VCaP (cell line): Measurements from ENCODE around the gene ZBTB9.

ENCODE experiments used
- H3K27ac ChIP-seq: fragments of 450-650 bp; 2 replicates; pipeline ENCODE4 v1.5.1; 2017
- TF ChIP-seq, protein P1 (sequence below): fragments of 450-650 bp; conservative IDR thresholded peaks from 2 replicates; pipeline ENCODE4 v1.5.1; 2017; ENCODE audit warnings: mild to moderate bottlenecking, moderate library complexity

ZBTB9 gene

DNA sequence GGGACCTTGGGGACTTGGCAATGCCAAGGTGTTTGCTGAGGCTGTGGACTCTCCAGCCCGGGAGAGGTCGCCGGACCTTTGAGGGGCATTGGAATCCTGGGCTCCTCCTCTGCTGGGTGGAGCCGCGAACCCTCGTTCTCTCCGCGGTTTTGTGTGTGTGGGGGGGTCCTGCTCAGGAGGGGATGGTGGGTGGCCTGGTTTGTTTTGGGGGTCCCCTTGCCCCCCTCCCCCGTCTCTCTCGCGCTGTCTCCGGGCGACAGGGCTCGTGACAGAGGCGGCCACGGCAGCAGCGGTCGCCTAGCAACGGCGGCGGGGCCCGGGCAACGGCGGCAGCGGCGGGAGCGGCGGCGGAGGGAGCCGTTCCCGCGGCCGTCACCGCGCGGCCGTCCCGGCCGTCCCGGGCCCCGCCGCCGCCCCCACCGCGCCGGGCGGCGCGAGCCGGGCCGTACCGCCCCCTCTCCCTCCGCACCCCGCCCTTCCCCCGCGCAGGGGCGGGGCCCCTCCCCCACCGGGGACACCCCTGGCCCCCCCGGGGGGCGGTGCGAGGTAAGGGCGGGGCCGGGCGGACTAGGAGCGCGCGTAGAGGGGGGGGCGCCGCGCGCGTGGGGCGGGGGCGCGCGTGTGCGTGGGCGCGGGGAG is 26.7 kb upstream of the ZBTB9 start:
- peak overlapping the region; percentile 92 for H3K27ac ChIP-seq
- TF ChIP-seq, protein P1, sequence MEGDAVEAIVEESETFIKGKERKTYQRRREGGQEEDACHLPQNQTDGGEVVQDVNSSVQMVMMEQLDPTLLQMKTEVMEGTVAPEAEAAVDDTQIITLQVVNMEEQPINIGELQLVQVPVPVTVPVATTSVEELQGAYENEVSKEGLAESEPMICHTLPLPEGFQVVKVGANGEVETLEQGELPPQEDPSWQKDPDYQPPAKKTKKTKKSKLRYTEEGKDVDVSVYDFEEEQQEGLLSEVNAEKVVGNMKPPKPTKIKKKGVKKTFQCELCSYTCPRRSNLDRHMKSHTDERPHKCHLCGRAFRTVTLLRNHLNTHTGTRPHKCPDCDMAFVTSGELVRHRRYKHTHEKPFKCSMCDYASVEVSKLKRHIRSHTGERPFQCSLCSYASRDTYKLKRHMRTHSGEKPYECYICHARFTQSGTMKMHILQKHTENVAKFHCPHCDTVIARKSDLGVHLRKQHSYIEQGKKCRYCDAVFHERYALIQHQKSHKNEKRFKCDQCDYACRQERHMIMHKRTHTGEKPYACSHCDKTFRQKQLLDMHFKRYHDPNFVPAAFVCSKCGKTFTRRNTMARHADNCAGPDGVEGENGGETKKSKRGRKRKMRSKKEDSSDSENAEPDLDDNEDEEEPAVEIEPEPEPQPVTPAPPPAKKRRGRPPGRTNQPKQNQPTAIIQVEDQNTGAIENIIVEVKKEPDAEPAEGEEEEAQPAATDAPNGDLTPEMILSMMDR, result peak; percentile 50

DNA sequence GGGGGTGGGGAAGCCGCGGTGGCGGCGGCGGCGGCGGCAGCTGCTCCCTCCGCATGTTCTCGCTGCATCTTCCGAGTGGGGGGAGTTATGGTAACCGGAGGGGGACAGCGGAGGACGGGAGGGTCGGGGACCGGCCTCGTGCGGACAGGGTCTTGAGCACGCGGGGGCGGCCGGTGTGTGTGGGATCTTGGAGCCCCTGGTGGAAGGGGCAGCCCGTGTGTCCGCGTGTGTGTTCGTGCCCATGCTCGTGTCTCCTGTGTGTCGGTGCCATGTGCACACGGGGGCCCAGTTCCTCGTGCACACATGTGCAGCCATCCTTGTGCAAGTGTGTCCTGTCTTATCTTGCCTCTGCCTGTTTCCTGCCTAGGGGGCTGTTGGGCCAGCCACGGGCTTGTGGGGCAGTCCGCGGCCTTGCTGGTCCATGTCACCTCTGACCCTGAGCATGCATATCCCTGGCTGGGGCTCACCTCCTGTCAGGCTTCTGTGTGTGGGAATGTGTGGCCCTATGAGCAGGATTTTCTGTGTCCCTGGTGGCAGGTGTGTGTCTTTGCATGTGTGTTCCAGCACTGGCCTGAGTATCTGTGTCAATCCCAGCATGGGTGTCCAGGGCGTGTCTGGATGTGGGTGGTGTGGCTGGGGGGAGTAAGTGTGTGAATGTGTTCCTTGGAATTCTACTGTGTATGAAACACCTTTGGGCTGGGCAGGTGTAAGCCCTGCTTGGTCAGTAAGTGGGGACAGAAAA is 26.0 kb upstream of the ZBTB9 start:
- TF ChIP-seq, protein P1, result peak; percentile 69
- peak overlapping the region; percentile 92 for H3K27ac ChIP-seq

DNA sequence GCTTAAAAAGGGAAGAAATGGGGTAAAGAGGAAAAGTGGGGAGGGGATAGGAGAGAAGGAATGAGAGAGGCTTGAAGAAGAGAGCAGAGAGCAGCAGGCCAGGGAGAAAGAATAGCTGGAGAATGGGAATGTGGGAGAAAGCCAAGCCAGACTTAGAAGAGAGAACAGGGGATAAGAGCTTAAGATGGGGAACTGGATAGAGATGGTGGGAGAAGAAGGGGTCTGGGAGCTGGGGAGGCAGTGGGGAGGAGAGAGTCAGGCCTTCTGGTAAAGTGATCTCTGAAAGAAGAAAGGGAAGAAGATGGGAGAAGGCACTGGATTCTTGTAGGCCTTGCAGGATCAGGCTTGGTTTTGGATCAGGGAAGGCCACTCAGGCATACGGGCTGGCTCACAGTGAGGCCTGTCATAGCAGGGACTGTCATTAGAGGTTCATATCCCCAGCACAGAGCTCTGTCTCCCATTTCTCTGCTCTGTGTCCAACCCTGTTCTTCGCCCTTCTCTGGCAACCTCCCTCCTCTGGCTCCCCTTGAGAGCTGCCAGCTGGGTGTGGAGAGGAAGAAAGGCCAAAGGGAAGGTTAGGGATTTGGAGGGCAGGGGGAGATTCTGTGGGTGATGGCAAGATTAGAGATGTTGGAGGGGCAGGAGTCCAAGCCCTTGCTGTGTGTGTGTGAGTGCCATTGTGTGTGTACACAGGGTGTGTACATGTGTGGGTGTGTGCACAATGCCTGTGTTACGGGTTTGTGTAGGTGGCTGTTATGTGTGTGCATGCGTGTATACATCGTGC is 25.2 kb upstream of the ZBTB9 start:
- TF ChIP-seq, protein P1, result no peak
- peak overlapping the region; percentile 92 for H3K27ac ChIP-seq

DNA sequence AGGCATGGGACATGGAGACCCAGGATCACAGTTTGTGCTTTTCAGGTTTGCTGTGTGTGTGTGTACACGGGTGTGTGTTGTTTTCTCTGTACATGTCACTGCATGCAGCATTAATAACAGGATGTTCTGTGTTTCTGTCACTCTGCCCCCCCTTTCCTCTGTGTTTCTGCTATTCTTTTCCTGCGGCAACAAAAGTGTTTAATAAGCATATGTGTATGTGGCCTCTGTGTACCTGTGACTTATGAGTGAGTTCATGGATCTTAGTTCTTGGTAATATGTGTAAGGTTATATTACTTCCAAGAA is 24.7 kb upstream of the ZBTB9 start:
- peak overlapping the region; percentile 92 for H3K27ac ChIP-seq
- TF ChIP-seq, protein P1, result no peak

DNA sequence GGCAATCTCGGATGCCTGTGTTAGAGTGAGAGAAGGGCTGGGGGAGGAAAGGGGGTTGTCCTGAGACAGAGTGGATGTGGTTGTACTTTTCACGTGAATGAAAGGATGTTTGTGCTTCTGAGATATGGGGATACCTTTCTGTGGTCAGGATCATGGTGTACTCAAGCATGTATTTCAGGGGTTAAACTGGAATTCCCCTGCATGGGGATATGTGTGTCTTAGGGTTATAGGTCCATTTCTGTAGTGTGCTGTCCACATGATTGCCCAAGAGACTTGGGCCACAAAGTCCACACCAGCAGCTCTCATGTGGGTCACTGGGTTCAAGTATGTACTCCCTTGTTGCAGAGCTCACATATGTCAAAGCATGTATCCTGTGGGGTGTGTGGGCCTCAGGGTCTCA is 24.0 kb upstream of the ZBTB9 start:
- TF ChIP-seq, protein P1, result no peak
- H3K27ac ChIP-seq, result 0 out of 2 replicates have a peak overlapping the region, but pooled peaks have one; percentile 0

DNA sequence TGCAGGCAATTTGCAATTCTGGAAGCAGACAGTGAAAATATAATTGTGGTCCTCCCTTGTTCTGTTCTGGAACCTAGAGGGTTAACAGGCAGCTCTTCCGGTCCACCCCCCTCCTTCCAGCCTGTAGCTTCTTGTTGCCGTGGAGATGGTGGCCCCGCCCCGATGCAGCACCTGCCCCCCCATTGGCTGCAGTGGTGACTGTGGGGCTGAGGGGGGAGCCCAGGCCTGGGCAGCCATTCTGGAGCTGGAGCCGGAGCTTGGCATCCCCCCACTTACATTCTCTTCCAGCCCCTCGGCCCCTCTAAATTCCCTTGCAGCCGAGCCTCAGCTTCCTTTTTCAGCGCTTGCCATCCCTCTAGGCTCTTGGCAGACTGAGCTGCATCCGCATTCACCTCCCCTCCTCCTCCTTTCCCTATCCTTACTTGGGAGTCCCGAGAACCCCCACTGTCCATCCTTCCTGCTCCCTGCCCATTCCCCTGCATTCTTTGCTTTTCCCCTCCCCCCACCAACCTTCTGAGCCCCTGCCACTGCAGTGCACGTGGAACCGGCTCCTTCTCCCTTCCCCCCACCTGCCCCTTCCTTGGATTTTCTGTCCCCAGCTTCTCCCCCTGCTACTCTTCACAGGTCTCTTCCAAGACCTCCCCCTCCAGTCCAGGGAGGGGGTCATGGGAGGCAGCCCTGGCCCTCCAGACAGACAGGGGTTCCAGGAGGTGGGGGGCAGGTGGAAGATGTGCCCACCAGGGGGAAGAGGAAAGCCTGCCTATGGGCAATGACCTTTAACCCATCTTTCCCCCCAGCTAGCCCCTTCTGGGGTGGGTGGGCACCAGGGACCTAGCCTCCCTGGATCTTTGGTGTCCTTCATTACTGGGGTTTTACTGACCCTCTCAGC is 23.1 kb upstream of the ZBTB9 start:
- H3K27ac ChIP-seq, result no peak overlapping the region
- TF ChIP-seq, protein P1, result no peak
